SIG-M5 treated with dmso at 0.1 percent for 504 hours (cell line): ENCODE data around the gene ZNF445.
"Not testable (repeated sequence)": the region's sequence is repeated elsewhere in the genome, so short reads cannot be mapped to it uniquely, and the experiment has no call there.

ENCODE experiments used
- DNase-seq: peaks from one replicate; lab custom pipeline; 2025; ENCODE audit not compliant: unreplicated experiment; lab: John Stamatoyannopoulos, UW

Gene ZNF445

GRCh38 chr3:44477312-44478030 lies at the start of gene ZNF445:
Gene ZNF445 (minus strand): TSS chr3:44477670. CDS start chr3:44455549, 22,121 bp downstream.
- peak; percentile 57 for DNase-seq

GRCh38 chr3:44525060-44525459 lies 47.6 kb upstream of the ZNF445 start:
- no peak for DNase-seq

GRCh38 chr3:44522494-44522933 lies 45.0 kb upstream of the ZNF445 start:
- DNase-seq: no peak

GRCh38 chr3:44521721-44522120 lies 44.3 kb upstream of the ZNF445 start:
- DNase-seq: no peak

GRCh38 chr3:44518782-44519156 lies 41.3 kb upstream of the ZNF445 start:
- no peak for DNase-seq

GRCh38 chr3:44516230-44516629 lies 38.8 kb upstream of the ZNF445 start:
- DNase-seq: peak; percentile 82

GRCh38 chr3:44513513-44513912 lies 36.0 kb upstream of the ZNF445 start:
- no peak for DNase-seq

- no peak for DNase-seq
These were observed 33.7 kb upstream of the ZNF445 start for GRCh38 chr3:44511238-44511566.

- DNase-seq: peak; percentile 26
These were observed 32.5 kb upstream of the ZNF445 start for GRCh38 chr3:44510000-44510368.

- DNase-seq: peak; percentile 57
These were observed 32.0 kb upstream of the ZNF445 start for GRCh38 chr3:44509393-44509921.

- DNase-seq: no peak
These were observed 29.5 kb upstream of the ZNF445 start for GRCh38 chr3:44506961-44507360.

- no peak for DNase-seq
These were observed 29.1 kb upstream of the ZNF445 start for GRCh38 chr3:44506556-44506955.

GRCh38 chr3:44504566-44504965 lies 27.1 kb upstream of the ZNF445 start:
- DNase-seq: no peak

GRCh38 chr3:44503178-44503577 lies 25.7 kb upstream of the ZNF445 start:
- DNase-seq: not testable (repeated sequence)

GRCh38 chr3:44501971-44502370 lies 24.5 kb upstream of the ZNF445 start:
- no peak for DNase-seq

- DNase-seq: not testable (repeated sequence)
These were observed 22.4 kb upstream of the ZNF445 start for GRCh38 chr3:44499899-44500168.

- no peak for DNase-seq
These were observed 21.9 kb upstream of the ZNF445 start for GRCh38 chr3:44499149-44499898.

- DNase-seq: no peak
These were observed 18.4 kb upstream of the ZNF445 start for GRCh38 chr3:44495636-44496415.

- no peak for DNase-seq
These were observed 15.0 kb upstream of the ZNF445 start for GRCh38 chr3:44492496-44492895.

- DNase-seq: no peak
These were observed 5.3 kb upstream of the ZNF445 start for GRCh38 chr3:44482721-44483120.

- DNase-seq: no peak
These were observed 1.2 kb upstream of the ZNF445 start for GRCh38 chr3:44478606-44479094.

- no peak for DNase-seq
These were observed 592 bp upstream of the ZNF445 start for GRCh38 chr3:44478055-44478468.
